Activated T-helper 9 cell treated with anti-CD3 and anti-CD28 coated beads, Interleukin-2, amount 50 U/mL, for 16 hours (primary cell): ENCODE measurements around the gene S100P.
A peak's percentile ranks its signal among the peaks of the same experiment; 100 is the strongest.

Experiments
- DNase-seq: peaks from one replicate; pipeline ENCODE4 v3.0.0-alpha.2; 2020; ENCODE audit warnings: low read depth

The S100P gene

GRCh38 chr4:6697131-6697530 is 3.5 kb downstream of the S100P start:
- no peak for DNase-seq

GRCh38 chr4:6699388-6699787 is 5.7 kb downstream of the S100P start:
- no peak for DNase-seq

GRCh38 chr4:6699903-6700302 is 6.2 kb downstream of the S100P start:
- DNase-seq = no peak

GRCh38 chr4:6701371-6701770 is 7.7 kb downstream of the S100P start:
- peak; percentile 21 for DNase-seq

- no peak for DNase-seq
Observed at GRCh38 chr4:6702761-6703160, 9.1 kb downstream of the S100P start.

- no peak for DNase-seq
Observed at GRCh38 chr4:6703786-6704185, 10.1 kb downstream of the S100P start.

GRCh38 chr4:6705646-6706045 is 12.0 kb downstream of the S100P start:
- no peak for DNase-seq

GRCh38 chr4:6706173-6706572 is 12.5 kb downstream of the S100P start:
- no peak for DNase-seq

- peak; percentile 96 for DNase-seq
Observed at GRCh38 chr4:6709230-6710114, 15.8 kb downstream of the S100P start, which contains the start of gene MRFAP1L1. Gene MRFAP1L1, minus strand, starts transcription at chr4:6709865. Its CDS starts 236 bp downstream, at chr4:6709629.

- no peak for DNase-seq
Observed at GRCh38 chr4:6710282-6710681, 16.6 kb downstream of the S100P start.

GRCh38 chr4:6710996-6711395 is 17.3 kb downstream of the S100P start:
- no peak for DNase-seq

- DNase-seq = no peak
Observed at GRCh38 chr4:6714954-6715353, 21.3 kb downstream of the S100P start.

- DNase-seq = no peak
Observed at GRCh38 chr4:6715704-6716017, 22.0 kb downstream of the S100P start.

- DNase-seq = peak; percentile 82
Observed at GRCh38 chr4:6716018-6716911, 22.6 kb downstream of the S100P start, which contains the start of gene BLOC1S4. Gene BLOC1S4, plus strand, starts transcription at chr4:6716174. Its CDS starts 36 bp downstream, at chr4:6716210.

GRCh38 chr4:6716958-6717655 is 23.4 kb downstream of the S100P start:
- DNase-seq = no peak

- DNase-seq = no peak
Observed at GRCh38 chr4:6718932-6719610, 25.4 kb downstream of the S100P start.

- no peak for DNase-seq
Observed at GRCh38 chr4:6719611-6720179, 26.0 kb downstream of the S100P start.

- DNase-seq = peak; percentile 77
Observed at GRCh38 chr4:6720202-6720699, 26.6 kb downstream of the S100P start.

GRCh38 chr4:6721121-6721520 is 27.4 kb downstream of the S100P start:
- no peak for DNase-seq

GRCh38 chr4:6722891-6723290 is 29.2 kb downstream of the S100P start:
- no peak for DNase-seq

- DNase-seq = no peak
Observed at GRCh38 chr4:6723851-6724250, 30.2 kb downstream of the S100P start.
